GM19099 (cell line): ENCODE data around the gene SLC17A1.

Experiments used
- POLR2A ChIP-seq: IDR thresholded peaks from 3 replicates; pipeline ENCODE4 v1.6.1; 2011; ENCODE audit warnings: low read depth; ENCODE audit not compliant: insufficient read length; ENCODE audit errors: extremely low read depth

Gene SLC17A1

DNA sequence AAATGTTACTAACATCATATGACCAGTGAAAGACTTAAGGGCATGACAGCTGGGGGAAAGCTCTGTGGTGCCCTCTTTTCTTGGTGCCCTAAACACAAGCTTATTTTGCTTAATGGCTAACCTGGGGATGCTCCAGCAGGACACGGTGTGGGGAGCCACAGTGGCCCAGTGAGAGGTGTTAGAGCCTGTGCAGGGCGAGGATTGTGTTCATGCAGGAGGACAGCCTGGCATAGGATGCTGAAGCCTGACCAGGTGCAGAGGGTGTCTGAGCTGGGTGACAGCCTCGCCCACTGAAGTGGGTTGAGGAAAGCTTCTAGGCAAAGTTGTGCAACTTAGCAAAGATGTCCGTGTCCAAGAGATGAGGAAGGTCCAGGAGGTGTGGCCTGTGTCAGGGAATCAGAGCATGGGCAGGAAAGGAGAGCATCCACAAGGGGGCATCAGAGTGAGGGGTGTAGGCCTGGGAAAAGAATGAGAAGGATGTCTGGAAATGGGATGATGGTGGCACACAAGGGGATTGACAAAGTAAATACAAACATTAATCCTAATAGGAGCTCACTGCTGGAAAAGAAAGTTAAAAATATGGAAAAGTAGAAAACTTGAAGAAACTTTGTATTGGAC is 43.4 kb downstream of the SLC17A1 start:
- TF ChIP-seq POLR2A: no peak

DNA sequence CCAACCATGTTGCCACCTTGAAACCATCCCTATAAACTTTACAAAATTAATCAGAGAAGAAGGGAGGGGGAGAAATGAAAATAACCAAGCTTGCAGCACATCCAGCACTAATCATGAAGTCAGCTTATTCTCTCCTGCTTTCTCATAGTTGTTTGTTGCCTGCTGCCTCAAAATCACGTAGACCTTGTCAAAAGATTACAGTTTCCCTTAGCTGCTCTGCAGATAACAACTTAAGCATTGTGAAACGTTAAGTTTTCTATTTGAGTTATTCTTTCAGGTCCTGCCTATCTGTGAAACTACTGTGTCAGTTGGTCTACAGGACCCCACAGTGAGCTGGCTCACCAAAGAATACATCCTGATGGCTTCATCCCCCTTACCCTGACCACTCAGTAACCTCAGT is 44.4 kb downstream of the SLC17A1 start:
- no peak for TF ChIP-seq POLR2A

DNA sequence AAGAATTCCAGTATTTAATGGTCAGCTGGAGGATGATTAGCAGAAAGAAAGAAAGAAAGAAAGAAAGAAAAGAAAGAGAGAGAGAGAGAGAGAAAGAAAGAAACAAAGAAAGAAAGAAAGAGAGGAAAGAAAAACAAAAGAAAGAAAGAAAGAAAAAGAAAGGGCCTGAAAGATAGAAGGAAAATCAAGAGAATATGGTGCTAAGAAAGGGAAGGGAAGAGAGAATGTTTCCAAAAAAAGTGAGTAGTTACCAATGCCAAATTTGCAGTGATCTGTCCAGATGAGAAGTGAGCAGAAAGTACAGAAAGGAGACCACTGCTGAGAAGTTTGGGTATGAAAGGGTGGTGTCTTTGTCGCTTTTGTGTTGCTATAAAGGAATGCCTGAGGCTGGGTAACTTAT is 50.7 kb downstream of the SLC17A1 start:
- no peak for TF ChIP-seq POLR2A

DNA sequence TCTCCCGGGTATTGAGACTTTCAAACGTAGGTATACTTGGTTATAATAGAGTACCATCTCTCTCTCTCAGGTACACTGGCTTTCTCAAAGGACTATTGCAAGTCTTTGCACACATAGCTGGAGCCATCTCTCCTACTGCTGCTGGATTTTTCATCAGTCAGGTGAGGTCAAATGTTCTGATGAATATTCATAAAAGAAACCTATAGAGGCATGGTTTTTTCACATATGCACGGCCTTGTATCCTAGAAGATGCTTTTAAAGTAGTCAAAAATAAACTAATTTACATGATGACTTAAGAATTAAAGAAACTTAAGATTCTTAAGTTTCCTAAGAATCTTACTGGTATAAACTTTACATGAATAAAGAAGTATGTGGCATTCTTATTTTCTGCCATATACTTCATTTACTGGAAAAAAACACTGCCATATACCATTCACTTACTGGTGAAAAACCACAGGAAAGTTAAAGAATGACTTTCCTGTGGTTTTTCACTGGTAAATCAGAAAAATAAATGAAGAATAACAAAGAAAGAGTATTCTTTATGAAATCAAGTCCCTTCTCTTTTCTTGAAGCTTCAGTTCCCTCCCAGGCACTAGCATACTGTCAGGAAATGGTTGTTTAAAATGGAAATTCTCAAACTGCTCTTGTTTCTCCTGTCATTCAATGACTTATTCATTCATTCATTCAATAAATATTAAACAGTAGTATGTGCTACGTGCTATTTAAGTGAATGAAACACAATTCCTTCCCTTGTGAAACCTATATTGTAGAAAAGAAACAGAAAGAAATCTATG is 53.8 kb downstream of the SLC17A1 start:
- TF ChIP-seq POLR2A: no peak

DNA sequence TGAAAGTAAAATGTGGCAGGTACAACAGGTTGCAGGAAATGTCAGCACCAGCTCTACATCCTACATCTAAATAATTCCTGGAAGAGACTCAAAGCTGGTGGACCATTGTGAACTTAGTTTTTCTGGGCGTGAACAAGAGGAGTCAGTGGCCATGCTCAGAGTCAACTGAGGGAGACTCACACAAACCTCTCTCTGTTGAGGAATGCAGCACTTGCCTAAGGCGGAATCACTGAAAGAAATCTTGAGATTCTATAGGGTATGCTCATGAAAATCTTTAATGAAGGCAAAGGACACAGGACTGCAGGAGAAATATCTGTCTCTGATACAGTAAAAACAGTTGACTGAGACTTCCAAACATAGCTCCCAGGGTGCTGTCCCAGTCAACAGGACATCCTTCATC is 54.8 kb downstream of the SLC17A1 start:
- no peak for TF ChIP-seq POLR2A

DNA sequence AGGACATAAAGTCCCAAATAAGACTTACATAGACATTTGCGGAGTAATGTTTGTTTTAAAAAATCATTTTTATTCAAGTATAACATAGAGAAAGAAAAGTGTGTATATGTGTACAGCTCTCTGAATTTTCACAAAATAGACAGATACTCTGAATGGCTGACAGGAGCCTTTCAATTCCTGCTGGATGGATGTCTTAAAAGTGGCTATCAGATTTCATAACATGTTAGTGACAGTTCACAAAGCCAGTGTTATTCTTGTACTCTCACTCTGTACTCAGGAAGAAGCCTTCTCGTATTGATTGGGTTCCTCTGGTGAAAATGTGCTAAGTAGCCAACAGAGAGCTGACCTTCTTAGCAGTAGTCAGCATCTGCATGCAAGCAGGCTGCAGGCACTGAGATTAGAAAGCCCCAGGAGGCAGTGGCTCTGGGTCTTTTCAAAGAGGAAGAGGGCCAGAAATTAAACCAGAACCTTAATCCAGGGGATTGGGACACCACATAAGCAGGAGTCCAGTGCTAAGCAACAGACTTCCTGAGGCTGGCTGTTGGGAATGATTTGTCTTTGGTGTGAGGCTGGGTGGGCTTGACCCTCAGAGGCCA is 57.6 kb downstream of the SLC17A1 start:
- TF ChIP-seq POLR2A: no peak

DNA sequence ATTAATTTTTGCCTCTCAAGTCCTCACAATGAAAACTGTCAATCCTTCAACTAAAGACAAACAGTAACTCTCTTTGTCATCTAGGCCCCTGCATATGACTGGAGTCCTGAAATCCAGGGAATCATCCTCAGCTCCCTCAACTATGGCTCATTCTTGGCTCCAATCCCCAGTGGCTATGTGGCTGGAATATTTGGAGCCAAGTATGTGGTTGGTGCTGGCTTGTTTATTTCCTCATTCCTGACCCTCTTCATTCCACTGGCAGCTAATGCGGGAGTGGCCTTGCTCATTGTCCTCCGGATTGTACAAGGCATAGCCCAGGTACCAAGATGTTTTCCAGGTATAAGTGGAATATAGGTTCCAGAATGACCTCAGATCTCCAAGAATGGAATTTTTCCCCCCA is 61.9 kb downstream of the SLC17A1 start:
- no peak for TF ChIP-seq POLR2A

DNA sequence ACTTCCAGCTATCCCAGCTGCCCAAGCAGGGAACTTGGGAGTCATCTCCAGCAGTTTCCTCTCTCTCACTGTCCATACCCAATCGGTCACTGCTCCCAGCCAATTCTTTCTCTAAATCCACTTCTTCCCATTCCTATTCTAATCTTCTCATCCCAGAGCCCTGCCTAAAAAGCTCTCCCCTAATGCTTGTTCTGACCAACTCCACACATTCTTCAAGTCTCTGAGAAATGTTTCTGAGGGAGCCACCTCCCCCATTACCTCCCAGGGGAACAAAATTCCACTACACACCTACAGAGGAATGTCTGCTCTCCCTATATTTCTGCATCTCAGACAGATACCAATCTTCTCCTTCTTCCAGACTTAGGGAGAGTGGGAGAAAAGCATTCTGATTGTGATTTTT is 63.3 kb downstream of the SLC17A1 start:
- TF ChIP-seq POLR2A: no peak

DNA sequence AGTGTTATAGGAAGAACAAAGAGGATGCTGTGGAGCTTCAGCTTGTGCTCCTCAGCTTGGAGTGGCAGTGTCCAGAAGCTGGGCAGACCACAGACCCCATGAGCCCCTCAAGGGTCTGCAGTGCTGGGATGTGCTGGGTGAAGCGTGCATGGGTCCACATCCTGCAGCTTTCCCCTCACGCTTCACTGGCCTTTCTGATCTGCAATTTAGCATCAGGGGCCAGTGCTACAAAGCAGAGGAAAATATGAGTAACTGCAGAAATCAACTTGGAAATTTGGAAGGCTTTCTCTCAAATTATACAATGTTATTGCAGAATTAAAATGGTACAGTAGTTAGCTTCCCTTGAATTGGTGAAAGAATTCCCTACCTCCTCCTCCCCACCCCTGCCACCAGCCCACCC is 67.2 kb downstream of the SLC17A1 start:
- TF ChIP-seq POLR2A: no peak

DNA sequence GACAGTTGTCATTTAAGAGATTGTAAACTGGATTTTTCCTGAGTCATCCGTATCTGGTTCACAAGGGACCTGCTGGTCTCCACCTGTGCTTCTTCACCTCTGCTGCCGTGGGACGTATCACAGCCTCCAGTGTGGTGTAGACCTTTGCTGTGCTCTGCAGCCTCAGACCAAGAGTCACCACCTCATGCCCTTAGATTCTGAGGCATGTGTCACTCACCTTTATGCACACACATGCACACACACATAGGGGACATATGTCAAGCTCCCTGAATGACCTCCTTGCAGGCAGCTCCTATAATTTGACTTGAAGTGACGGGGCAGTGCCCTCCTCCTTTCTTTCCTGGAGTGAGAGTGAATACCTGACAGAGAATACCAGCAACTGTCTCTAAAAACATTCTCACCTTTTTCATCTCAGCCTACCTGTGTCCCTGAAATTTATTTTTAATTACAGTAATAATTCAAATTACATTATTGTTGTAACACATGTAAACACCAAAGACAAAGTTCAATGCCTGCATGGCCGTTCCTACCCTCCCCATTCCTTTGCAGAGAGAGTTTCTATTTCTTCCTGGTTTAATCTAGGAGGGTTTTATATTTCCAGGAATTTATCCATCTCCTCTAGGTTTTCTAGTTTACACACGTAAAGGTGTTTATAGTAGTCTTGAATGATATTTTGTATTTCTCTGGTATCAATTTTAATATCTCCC is 73.8 kb downstream of the SLC17A1 start:
- no peak for TF ChIP-seq POLR2A

DNA sequence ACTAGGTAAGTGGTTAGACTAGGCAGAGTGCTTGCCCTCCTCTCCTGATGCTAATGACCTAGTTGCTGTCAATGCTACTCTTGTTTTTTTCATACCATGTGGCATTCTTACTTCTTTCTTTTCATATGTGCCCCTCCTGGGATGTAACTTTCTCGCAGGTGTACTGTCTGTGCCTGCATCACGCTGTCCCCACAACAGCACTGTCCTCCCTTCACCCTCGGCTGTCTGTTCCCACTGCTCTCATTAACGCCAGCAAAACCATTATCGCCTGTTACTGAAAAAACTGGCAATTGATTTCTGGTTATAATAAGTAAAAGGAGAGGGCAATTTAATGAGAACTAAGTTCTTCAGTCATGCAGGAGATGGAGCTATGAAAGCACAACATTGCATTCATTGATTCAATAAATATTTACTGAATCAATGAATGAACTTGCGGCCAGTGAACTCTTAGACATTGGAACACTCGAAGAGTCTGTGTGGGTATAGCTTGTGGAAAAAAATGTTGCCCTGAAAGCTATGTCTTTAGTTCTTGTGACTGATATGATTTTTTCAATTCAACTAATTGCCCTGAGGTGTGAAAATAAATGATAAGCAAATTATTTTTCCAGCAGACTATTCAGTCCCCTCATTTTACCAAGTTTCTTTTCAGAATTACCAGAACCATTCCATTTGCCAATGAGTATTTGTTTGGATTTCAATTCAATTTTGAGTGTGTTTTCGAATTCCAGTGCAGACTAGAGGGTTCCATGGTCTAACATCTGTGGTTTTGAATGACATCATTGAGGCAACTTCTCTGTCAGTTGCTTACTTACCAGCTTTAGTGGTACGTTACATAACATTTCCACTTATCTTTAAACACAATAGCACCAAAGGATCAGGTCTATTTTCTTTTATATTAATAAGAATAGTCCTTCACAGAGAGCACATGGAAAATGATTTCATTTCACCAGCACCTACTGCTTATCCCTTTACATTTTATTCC is 75.2 kb downstream of the SLC17A1 start:
- no peak for TF ChIP-seq POLR2A

DNA sequence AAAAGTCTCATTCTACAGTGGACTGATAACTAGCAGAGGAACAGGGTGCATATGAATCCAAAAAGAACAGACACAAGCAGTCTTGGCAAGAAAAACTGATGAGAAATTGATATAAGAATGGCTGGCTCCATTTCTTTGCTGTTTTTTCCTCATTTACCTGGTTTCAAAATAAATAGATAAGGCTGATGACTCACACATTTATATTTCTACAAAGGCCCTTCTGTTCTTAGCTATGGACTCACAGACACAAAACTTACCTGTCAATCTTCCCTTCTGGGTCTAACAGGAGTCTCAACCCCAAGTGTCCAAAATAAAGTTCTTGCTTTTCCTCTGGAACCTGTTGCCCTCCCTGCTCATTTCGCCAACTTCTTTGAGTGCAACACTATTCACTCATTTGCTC is 76.4 kb downstream of the SLC17A1 start:
- no peak for TF ChIP-seq POLR2A

DNA sequence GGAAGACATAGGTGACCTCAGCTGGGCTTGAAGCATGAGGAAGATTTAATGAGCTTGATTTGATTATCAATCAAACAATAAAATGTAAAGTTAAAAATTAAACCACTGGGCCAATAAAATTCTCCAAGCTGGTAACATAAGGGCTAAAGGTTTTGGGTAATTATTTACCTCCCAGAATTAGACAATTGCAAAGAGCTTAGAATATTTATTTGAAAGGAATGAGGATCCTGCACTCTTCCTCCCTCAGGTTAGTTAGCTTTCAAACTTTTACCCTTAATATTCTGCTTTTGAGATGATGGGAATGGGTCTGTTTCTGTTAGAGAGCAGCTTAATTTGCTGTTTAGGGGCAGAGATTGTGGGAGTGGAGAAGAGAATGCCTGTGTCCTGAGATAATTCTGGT is 77.3 kb downstream of the SLC17A1 start, which contains the start of gene SLC17A4:
Gene SLC17A4 (plus strand): TSS at position 208 of the 400 bp plus-strand sequence. CDS start 7,221 bp downstream, outside the sequence.
- TF ChIP-seq POLR2A: no peak

DNA sequence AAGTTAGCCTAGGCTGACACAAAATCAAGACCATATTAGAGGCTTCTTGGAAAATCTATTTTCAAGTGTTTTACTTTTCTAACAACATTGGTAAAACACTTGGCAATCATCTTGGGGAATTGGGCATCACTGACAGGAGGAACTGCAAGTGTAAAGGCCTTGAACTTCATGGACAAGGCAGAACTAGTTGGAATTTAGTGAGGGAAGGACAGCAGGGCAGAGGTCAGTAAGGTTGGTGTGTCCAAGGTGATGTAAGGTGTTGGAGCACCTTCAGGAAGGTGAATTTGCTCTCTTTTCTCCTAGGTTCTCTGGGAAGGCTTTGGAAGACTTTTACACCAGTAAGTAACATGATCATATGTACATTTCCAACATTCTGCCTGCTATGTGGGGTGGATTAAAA is 78.8 kb downstream of the SLC17A1 start:
- no peak for TF ChIP-seq POLR2A

DNA sequence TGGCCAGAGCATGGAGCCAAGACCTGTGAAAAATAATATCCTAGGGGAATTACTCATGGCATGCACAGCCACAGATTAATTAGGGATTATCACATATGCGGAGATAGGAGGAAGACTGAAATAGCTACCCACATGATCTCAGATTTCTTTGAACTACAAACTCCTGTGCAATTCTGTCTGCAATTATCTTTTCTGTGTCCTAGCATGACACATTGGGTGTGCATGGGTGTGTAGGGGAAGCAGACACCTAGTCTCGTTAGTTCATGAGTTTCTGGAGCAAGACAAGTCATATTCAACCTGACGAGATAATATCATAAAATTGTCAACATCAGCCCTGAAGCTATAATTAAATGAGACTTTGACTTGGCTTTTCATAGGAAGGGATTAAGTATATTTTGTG is 80.9 kb downstream of the SLC17A1 start:
- no peak for TF ChIP-seq POLR2A

DNA sequence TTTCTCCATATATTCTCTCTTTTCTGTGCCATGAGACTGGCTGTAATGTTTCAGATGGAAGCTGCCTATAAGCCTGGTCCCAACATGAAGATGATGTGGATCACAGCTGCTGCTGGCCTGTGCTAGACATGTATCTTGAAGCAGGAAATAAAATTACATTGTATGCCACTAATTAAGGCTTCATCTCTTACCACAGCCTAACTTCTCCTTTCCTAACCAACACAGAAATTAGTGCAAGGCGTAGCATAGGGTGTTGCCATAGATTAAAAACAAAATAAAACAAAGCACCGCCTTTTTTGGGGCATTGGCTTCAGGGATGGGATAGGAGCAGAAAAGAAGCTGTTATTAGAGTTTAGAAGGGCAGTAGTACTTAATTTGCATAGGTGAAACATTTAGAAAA is 82.0 kb downstream of the SLC17A1 start:
- no peak for TF ChIP-seq POLR2A
